Measurements from ENCODE around the gene DNAJC10. TPM values are rescaled to one million over a fixed set of nuclear protein-coding genes. Genes with fewer than 3 reads are reported as not detected.
"Not testable (repeated sequence)": the region's sequence is repeated elsewhere in the genome, so short reads cannot be mapped to it uniquely, and the experiment has no call there.

DNAJC10 gene
- polyA plus RNA-seq, 4 donors, result 158 to 204 (median 184) TPM

DNA sequence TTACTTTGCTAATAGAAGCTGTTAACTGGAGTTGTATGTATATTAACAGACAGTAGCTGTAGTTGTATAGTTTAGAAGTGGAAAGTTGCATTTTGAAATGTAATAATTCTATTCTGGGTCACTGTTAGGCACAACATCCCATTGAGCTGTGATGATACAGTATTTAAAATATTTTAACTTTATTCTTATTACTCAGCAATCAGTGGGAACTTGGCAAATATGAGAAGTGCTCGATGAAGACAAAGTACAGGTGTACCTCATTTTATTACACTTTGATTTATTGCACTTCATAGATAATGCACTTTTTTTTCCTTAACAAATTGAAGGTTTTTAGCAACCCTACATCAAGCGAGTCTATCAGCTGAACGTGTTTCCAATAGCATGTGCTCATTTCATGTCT is 8.6 kb downstream of the DNAJC10 start:
- no peak for DNase-seq (ENCODE audit: low read depth in 4 of 4, low spot score in 3 of 4)

DNA sequence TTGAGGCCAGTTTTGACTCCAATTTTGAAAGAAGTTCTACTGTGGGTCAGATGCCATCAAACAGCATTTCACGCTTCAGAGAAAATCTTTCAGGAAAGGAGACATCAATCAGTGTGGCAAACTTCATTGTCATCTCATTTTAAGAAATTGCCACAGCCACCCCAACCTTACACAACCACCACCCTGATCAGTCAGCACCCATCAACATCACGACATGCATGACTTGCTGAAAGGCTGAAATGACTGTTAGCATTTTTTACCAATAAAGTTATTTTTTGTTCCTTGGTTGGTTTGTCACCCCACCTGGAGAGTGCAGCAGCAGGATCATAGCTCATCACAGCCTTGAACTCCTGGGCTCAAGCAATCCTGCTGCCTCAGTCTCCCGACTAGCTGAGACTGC is 10.4 kb downstream of the DNAJC10 start:
- no peak for DNase-seq (ENCODE audit: low read depth in 4 of 4, low spot score in 3 of 4)

DNA sequence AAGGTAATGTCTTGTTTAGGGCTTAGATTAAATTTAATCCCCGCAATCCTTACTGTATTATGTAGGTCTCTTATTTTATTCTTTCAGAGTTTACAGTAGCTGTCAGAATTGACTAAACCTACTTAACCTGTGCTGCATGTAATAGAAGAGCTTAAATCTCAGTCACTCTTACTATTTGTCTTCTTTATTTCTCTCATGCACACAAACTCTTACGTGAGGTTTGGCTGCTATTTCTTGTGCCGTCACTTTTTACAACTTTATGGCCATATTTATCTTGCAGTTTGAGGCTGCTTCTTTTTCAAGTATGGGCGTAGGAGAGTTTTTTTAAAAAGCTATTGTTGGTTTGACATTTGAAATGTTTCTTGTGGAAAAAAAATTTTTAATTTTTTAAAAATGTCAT is 12.0 kb downstream of the DNAJC10 start:
- no peak for DNase-seq (ENCODE audit: low read depth in 4 of 4, low spot score in 3 of 4)

DNA sequence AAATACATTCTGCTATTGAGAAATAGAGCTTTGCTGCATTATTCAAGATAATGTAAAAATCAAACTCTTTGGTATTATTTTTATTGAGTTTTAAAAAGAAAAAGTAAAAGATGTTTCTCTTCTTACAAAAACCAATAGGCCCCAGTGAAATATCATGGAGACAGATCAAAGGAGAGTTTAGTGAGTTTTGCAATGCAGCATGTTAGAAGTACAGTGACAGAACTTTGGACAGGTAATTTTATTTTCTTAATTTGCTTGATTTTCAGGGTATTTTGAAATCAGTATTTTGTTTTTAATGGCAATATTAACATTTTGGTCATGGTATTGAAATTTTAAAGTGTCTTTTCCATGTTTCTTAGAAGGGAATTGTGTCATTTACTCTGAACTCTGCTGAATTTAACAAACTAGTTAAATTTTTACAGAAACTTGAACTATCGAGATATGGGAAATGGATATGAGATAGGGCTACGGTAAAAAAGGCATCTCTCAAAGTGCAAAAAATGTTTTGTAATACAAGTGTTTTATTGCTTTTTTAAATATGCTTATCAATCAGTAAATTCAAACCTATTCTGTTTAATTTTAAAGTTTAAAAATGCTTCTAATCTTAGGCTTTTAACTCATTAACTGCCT is 13.8 kb downstream of the DNAJC10 start:
- DNase-seq (ENCODE audit: low read depth in 4 of 4, low spot score in 3 of 4), result no peak

DNA sequence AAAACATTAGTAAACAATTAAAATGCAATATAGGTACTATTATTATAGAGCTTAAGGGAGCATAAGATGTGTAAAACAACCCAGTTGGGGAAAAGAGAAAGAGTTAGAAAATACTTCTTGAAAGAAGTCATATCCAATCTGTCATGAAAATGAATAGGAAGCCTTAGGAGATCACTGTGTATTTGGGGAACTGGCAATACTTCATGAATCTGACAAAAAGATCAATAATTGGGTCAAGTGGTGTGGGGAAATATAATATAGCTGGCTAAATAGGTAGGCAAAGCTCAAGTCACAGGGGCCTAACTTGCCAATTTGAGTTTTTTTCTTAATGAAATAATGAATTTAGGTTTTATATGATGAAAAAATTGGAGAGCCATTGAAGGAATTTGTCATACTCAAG is 14.4 kb downstream of the DNAJC10 start:
- DNase-seq (ENCODE audit: low read depth in 4 of 4, low spot score in 3 of 4), result no peak

DNA sequence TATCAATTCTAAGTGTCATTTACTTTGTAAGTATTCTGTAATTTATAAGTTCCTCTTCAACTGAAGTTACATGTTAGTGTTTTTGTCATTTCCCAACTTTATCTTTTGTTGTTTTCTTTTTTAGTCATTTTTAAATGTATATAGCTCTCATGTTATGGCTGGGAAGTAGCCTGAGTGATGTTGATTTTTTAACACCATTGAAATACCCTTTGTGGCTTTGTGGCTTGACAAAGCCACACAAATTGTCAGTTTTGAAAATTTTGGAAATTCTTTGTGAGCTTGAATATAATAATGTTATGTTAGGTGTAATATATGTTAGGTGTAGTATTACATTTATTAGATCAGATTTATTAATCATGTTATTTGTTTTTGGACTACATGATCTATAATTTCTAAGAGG is 16.7 kb downstream of the DNAJC10 start:
- DNase-seq (ENCODE audit: low read depth in 4 of 4, low spot score in 3 of 4), result no peak

DNA sequence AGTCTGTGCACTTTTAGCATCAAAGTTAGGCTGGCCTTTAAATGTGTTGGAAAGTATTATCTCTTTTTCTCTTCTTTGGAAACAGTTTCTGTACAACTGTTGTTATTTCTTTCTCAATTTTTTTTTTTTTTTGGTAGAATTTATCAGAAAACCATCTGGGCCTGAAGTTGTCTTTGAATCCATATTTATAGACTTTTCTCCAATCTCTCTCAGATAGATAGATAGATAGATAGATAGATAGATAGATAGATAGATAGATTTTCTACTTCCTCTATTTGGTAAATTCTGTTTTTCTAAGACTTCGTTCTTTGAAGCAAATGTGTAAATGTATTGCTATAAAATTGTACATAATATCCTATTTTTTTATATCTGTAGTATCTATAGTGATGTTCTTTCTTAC is 17.5 kb downstream of the DNAJC10 start:
- DNase-seq (ENCODE audit: low read depth in 4 of 4, low spot score in 3 of 4), result no peak

DNA sequence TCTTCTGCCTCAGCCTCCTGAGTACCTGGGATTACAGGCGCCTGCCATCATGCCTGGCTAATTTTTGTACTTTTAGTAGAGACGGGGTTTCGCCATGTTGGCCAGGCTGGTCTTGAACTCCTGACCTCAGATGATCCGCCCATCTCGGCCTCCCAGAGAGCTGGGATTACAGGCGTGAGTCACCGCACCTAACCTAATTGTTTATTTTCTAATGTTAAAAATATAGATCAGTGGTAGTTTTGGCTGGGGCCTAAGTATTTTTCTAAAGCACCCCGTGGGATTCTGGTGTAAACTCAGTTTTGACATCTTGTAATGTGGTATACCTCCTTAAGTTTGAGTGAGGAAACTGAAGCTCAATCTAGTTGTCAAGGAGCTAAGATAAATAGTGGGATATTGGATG is 20.8 kb downstream of the DNAJC10 start:
- not testable (repeated sequence) for DNase-seq (ENCODE audit: low read depth in 4 of 4, low spot score in 3 of 4)

DNA sequence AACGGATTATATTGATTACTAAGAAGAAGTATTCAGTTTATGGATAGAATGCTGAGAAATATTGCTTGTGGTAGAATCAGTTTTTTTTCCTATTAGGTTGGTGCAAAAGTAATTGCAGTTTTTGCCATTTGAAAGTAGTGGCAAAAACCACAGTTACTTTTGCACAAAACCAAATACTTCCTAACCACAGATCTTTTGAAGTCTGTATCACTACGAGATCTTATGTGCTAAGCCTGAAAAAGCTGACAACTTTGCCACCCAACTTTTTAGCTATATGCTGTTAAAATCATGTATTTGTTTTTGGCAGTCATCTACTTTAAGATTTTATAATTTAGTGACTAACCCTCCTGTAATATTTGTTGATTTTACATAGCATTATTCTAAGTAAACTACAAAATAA is 24.6 kb downstream of the DNAJC10 start:
- DNase-seq (ENCODE audit: low read depth in 4 of 4, low spot score in 3 of 4), result no peak

DNA sequence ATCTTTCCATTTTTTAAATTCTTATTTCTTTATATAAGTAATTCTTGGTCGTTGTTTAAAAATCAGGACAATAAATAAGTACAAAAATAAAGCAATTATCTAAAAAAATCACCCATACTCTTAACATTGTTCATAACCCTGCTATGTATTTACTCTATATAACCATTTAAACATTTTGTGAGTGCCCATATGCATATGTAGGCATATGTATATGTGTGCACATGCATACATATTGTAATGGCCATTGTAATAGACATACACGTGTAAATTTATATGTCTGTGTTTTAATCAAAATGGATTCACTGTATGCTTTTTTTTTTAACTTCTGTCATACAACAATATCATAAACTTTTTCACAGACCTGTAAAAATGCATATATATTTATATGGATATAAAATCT is 25.6 kb downstream of the DNAJC10 start:
- DNase-seq (ENCODE audit: low read depth in 4 of 4, low spot score in 3 of 4), result no peak

DNA sequence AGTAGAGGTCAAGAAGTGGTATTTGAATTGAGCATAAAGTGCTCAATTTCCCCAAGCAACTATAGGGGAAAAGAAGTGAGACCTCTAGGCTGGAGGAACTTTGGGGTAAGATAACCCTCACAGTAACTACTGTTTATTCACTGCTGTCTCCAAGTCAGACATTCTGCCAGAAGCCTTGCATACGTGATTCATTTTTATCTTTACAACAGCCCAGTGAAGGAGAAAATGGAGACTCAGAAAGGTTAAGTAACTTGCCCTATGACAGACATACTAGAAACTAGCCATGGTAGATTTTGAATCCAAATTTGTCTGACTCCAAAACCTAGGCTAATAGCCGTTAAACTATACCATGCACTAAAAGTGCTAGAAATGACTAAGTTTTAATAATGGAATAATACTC is 28.4 kb downstream of the DNAJC10 start:
- DNase-seq (ENCODE audit: low read depth in 4 of 4, low spot score in 3 of 4), result no peak

DNA sequence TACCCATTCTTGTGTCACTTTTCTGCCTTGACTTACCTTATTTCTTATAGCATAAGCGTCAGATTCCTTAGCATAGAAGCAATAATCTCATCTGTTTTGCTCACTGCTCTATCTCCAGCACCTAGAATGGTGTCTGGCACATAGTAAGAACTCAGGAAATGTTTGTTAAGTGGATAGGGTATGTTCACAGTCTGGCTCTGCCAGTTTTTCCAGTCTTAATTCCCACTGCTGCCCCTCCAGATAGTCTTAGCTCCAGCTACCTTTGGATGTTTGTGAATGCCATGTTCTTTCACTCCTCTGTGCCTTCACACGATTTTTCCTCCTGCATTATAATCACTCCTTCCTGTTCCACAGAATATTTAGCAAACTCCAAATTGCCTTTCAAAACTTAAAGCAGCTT is 29.0 kb downstream of the DNAJC10 start:
- no peak for DNase-seq (ENCODE audit: low read depth in 4 of 4, low spot score in 3 of 4)

DNA sequence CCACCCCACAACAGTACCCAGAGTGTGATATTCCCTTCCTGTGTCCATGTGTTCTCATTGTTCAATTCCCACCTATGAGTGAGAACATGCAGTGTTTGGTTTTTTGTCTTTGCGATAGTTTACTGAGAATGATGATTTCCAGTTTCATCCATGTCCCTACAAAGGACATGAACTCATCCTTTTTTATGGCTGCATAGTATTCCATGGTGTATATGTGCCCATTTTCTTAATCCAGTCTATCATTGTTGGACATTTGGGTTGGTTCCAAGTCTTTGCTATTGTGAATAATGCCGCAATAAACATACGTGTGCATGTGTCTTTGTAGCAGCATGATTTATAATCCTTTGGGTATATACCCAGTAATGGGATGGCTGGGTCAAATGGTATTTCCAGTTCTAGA is 29.8 kb downstream of the DNAJC10 start:
- DNase-seq (ENCODE audit: low read depth in 4 of 4, low spot score in 3 of 4), result not testable (repeated sequence)

DNA sequence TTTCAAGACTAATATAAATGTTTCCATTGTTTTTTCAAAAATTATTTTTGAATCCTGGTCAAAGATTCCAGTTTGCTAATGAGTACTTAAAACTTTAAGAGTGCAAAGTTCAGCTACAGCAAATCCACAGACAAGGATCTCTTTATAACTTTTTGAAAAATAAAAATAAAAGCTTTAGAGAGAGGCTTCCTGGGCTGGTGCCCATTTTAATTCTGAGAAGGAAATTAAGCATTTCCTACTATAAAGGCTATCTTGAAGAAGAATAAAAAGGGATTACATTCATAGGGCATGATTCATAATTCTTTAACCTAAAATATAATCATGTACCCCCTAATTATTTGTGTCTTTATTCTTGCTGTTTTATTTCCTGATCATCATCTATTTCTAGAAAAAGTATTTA is 38.2 kb downstream of the DNAJC10 start:
- DNase-seq (ENCODE audit: low read depth in 4 of 4, low spot score in 3 of 4), result no peak

DNA sequence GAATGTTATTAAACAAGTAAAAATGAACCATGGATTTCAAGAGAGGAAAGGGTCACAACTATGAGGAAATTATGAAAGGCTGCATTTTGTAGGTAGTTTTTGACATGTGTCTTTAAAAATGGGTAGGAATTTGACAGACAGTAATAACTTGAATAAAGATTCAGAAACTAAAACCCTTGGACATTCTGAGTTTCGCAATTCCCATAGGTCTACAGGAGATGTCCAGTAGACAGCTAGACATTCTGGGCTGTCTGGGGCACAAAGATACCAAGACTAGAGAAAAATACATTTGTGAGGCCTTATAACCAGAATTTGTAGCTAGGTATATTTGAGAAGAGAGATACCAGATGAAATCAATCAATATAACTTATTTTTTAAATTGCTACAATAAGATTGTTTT is 42.3 kb downstream of the DNAJC10 start:
- no peak for DNase-seq (ENCODE audit: low read depth in 4 of 4, low spot score in 3 of 4)

DNA sequence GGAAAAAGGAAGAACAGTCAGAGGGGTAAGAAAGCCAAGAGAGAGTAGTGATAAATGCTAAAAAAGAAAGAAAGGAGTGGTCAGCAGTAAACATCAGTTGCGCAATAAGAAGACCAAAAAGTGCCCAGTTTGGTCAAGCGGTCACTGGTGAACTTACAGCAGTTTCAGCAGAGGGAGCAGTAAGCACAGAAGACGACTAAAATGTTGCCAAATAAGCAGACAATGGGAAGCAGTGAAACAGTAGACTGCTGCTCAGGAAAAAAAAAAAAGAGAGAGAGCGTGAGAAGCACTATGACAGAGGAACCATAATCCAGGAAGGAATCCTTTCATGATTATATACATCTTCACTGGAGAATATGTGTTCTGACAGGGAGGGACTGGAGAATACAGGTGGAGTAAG is 45.8 kb downstream of the DNAJC10 start:
- no peak for DNase-seq (ENCODE audit: low read depth in 4 of 4, low spot score in 3 of 4)

DNA sequence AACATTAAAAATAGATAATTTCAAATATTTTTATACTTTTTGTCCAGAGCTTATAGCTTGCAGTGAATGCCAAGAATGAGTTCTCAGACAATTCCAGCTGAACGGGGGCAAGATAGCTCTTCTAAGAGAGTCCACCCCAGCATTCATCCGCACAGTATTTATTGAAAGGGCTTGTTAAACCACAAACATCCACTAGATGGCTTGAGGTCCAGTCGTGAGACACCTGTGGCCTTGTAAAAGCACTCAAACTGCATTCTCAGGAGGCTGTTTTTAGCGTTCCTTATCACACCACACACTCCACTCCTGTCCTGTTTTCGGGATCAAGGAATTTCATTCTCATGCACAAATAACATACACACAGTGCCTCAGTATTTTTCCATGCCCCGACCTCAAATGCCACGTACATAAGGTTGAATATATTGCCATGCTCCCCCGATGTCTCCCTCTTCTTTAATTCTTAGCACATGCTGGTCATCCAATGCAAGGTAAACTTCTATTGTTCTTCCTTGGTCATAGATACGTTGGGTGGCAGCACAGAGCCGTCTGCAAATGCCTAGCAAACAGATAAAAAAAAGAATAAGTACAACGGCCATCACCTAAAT is 47.4 kb downstream of the DNAJC10 start:
- peak in 1 of 4 donors; percentile 4 for DNase-seq (ENCODE audit: low read depth in 4 of 4, low spot score in 3 of 4)

DNA sequence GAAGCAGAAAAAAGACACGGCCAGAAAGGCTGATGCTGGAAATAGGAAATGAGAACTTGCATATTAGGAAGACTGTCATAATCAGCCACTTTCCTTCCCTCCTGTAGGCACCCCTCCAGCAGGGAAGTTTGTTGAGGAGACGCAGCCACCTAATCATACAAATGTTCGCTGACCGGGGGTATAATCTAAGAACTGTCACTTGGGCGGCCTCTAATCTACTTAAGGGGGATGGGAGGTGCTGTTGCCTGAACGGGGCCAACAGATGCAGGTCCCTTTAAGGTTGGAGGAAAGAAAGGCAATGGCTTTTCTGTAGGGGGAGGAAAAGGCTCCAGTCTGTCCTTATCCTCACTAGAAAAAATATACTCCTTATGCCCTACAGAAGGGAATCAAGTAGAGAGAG is 50.6 kb downstream of the DNAJC10 start:
- no peak for DNase-seq (ENCODE audit: low read depth in 4 of 4, low spot score in 3 of 4)

DNA sequence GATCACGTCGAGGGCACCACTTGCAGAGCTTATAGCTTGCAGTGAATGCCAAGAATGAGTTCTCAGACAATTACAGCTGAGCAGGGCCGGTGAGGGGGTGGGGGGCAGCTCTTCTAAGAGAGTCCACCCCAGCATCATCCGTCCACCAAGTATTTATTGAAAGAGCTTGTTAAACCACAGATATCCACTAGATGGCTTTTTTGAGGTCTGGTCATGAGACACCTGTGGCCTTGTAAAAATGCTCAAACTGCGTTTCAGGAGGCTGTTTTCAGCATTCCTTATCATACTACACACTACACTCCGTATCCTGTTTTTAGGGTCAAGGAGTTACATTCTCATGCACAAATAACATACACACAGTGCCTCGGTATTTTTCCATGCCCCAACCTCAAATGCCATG is 51.5 kb downstream of the DNAJC10 start:
- peak in 1 of 4 donors; percentile 1 for DNase-seq (ENCODE audit: low read depth in 4 of 4, low spot score in 3 of 4)

DNA sequence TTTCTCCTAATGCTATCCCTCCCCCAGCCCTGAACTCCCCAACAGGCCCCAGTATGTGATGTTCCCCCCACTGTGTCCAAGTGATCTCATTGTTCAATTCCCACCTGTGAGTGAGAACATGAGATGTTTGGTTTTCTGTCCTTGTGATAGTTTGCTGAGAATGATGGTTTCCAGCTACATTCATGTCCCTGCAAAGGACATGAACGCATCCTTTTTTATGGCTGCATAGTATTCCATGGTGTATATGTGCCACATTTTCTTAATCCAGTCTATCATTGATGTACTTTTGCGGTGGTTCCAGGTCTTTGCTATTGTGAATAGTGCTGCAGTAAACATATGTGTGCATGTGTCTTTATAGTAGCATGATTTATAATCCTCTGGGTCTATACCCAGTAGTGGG is 52.9 kb downstream of the DNAJC10 start:
- not testable (repeated sequence) for DNase-seq (ENCODE audit: low read depth in 4 of 4, low spot score in 3 of 4)

DNA sequence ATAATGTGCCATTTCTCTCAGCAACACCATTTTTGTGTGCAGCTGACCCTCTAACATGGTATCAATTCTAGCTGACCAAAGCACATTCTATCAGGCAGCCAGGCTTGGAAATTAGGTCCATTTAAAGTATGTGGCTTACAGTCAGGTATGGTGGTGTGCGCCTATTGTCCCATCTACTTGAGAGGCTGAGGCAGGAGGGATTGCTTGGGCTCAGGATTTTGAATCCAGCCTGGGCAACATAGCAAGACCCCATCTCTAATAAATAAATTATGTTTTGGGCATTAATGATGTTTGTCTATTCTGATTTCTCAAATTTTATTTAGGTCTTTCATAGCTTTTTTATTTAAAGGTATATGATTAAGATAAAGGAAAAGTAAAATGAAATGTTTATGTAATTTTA is 63.3 kb downstream of the DNAJC10 start:
- no peak for DNase-seq (ENCODE audit: low read depth in 4 of 4, low spot score in 3 of 4)

DNA sequence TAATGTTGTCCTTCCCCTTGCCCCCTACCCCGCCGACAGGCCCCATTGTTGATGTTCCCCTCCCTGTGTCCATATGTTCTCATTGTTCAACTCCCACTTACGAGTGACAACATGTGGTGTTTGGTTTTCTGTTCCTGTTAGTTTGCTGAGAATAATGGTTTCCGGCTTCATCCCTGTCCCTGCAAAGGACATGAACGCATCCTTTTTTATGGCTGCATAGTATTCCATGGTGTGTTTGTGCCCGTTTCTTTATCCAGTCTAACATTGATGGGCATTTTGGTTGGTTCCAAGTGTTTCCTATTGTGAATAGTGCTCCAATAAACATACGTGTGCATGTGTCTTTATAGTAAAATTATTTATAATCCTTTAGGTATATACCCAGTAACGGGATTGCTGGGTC is 65.0 kb downstream of the DNAJC10 start:
- DNase-seq (ENCODE audit: low read depth in 4 of 4, low spot score in 3 of 4), result not testable (repeated sequence)

DNA sequence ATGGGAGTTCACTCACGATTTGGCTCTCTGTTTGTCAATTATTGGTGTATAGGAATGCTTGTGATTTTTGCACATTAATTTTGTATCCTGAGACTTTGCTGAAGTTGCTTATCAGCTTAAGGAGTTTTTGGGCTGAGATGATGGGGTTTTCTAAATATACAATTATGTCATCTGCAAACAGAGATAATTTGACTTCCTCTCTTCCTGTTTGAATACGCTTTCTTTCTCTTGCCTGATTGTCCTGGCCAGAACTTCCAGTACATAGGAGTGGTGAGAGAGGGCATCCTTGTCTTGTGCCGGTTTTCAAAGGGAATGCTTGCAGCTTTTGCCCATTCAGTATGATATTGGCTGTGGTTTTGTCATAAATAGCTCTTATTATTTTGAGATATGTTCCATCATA is 66.6 kb downstream of the DNAJC10 start:
- not testable (repeated sequence) for DNase-seq (ENCODE audit: low read depth in 4 of 4, low spot score in 3 of 4)
